ENCODE measurements around the gene ACAN.

GRCh38 chr15:88905576-88905975, 102.3 kb downstream of the ACAN start:
- TF ChIP-seq CTCF (IDR thresholded peaks at IDR 0.05) (no peak), POLR2A (IDR thresholded peaks at IDR 0.05) (no peak)
